IMR-90 (cell line): ENCODE data around the gene POFUT2. TPM values are rescaled to one million over a fixed set of nuclear protein-coding genes. Genes with fewer than 3 reads are reported as not detected.

ENCODE experiments used
- CTCF ChIP-seq: conservative IDR thresholded peaks from 2 replicates; pipeline ENCODE4 v1.5.1; 2012; ENCODE audit warnings: mild to moderate bottlenecking, low read depth, low read length, improper control_type of control experiment
- RAD21 ChIP-seq: IDR thresholded peaks from 2 replicates; pipeline ENCODE4 v1.6.1; 2012; ENCODE audit warnings: low read length, improper control_type of control experiment
- polyA plus RNA-seq, 3 experiments: library from polyadenylated mRNA; depleted of rRNA; stranded (reverse); fragments of >200 nt; gene quantifications; 2 replicates each; pipeline ENCODE4 v1.2.3, GENCODE V29; 2012; ENCODE audit warnings: low replicate concordance in 1 of 3
- total RNA-seq: library from RNA; depleted of rRNA; stranded (reverse); fragments of >200 nt; gene quantifications from 2 replicates; pipeline ENCODE4 v1.2.3, GENCODE V29; 2012

The POFUT2 gene
- total and polyA plus RNA-seq, 2 of the 4 experiments (the other 2 are of a cell fraction) = 18.8 to 59.3 TPM

GRCh38 chr21:45330075-45330781, 42.5 kb upstream of the POFUT2 start (continued):
- no peak for TF ChIP-seq CTCF
- TF ChIP-seq RAD21 = no peak
